Measurements from ENCODE around the gene PRSS36.
"Not testable (repeated sequence)": the region's sequence is repeated elsewhere in the genome, so short reads cannot be mapped to it uniquely, and the experiment has no call there.

Gene PRSS36

GRCh38 chr16:31148896-31149295, 970 bp downstream of the PRSS36 start:
- H3K4me3 ChIP-seq (ENCODE audit: low read depth in 1 of 2, low read length in 2 of 2) = no peak overlapping the region
- H3K36me3 ChIP-seq (ENCODE audit: insufficient read depth, low read length) = no peaks in the 10 kb centered on the region
- peaks cover 4 to 12% of the 10 kb centered on the region in 2 donors for H3K27me3 ChIP-seq (ENCODE audit: control insufficient read depth in 1 of 2, insufficient read depth in 2 of 2, low read length in 2 of 2)
- H3K27ac ChIP-seq (ENCODE audit: low read depth, low read length) = no peak overlapping the region
- no peaks in the 10 kb centered on the region for H3K9me3 ChIP-seq (ENCODE audit: low read length)
- H3K4me1 ChIP-seq (ENCODE audit: insufficient read depth, low read length) = no peaks in the 10 kb centered on the region
- no peak overlapping the region for H3K9ac ChIP-seq (ENCODE audit: low read length)

GRCh38 chr16:31148281-31148728, 1.6 kb downstream of the PRSS36 start:
- H3K9ac ChIP-seq (ENCODE audit: low read length) = no peak overlapping the region
- no peaks in the 10 kb centered on the region for H3K36me3 ChIP-seq (ENCODE audit: insufficient read depth, low read length)
- H3K27me3 ChIP-seq (ENCODE audit: control insufficient read depth in 1 of 2, insufficient read depth in 2 of 2, low read length in 2 of 2) = peaks cover 4 to 12% of the 10 kb centered on the region in 2 donors
- H3K9me3 ChIP-seq (ENCODE audit: low read length) = no peaks in the 10 kb centered on the region
- no peak overlapping the region for H3K27ac ChIP-seq (ENCODE audit: low read depth, low read length)
- H3K4me1 ChIP-seq (ENCODE audit: insufficient read depth, low read length) = no peaks in the 10 kb centered on the region
- H3K4me3 ChIP-seq (ENCODE audit: low read depth in 1 of 2, low read length in 2 of 2) = no peak overlapping the region

- Histone ChIP-seq H3K4me1 (ENCODE audit: insufficient read depth, low read length) (no peaks in the 10 kb centered on the region), H3K36me3 (ENCODE audit: insufficient read depth, low read length) (no peaks in the 10 kb centered on the region), H3K9ac (ENCODE audit: low read length) (no peak overlapping the region), H3K27me3 (ENCODE audit: control insufficient read depth in 1 of 2, insufficient read depth in 2 of 2, low read length in 2 of 2) (peaks cover 4 to 12% of the 10 kb centered on the region in 2 donors), H3K4me3 (ENCODE audit: low read depth in 1 of 2, low read length in 2 of 2) (no peak overlapping the region), H3K27ac (ENCODE audit: low read depth, low read length) (no peak overlapping the region), H3K9me3 (ENCODE audit: low read length) (no peaks in the 10 kb centered on the region)
Observed at GRCh38 chr16:31147574-31147973, 2.3 kb downstream of the PRSS36 start.

GRCh38 chr16:31145398-31145990, 4.4 kb downstream of the PRSS36 start:
- Histone ChIP-seq H3K4me3 (ENCODE audit: low read depth in 1 of 2, low read length in 2 of 2) (no peak overlapping the region), H3K9me3 (ENCODE audit: low read length) (no peaks in the 10 kb centered on the region), H3K9ac (ENCODE audit: low read length) (no peak overlapping the region), H3K36me3 (ENCODE audit: insufficient read depth, low read length) (no peaks in the 10 kb centered on the region), H3K27me3 (ENCODE audit: control insufficient read depth in 1 of 2, insufficient read depth in 2 of 2, low read length in 2 of 2) (peaks cover 4 to 12% of the 10 kb centered on the region in 2 donors), H3K4me1 (ENCODE audit: insufficient read depth, low read length) (peaks cover 14% of the 10 kb centered on the region), H3K27ac (ENCODE audit: low read depth, low read length) (no peak overlapping the region)

DNA sequence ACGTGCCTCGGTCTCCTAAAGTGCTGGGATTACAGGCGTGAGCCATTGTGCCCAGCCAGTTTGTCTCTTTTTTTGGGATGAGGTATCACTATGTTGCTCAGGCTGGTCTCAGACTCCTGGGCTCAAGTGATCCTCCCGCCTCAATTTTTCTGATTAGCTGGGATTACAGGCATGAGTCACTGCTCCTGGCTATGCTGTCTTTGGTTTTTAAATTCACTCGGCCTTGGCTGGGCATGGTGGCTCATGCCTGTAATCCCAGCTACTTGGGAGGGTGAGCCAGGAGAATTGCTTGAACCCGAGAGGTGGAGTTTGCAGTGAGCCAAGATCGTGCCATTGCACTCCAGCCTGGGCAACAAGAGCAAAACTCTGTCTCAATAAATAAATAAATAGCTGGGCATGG, 5.4 kb downstream of the PRSS36 start:
- H3K9me3 ChIP-seq (ENCODE audit: low read length) = not testable (repeated sequence)

DNA sequence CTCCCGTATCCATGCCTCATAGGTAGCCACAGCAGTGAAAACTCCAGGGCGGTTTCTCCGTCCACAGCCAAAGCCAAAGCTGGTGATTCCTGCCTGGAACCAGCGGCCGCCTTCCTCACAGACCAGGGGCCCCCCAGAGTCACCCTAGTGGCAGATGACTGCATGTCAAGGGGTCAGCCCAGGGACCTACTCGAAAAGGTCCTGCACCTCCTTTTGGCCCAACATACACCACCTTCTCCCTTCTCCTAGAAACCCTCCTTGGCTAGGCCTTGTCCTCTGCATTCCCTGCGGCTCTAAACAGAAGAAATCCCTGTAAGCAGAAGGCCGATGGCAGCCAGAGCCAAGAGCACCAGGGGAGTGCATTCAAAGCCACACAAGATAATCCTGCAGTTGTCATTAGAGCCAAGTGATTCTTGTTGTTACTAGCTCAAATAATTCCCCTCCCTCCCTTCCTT, 6.1 kb downstream of the PRSS36 start:
- Histone ChIP-seq H3K4me3 (ENCODE audit: low read depth in 1 of 2, low read length in 2 of 2) (no peak overlapping the region), H3K9me3 (ENCODE audit: low read length) (no peaks in the 10 kb centered on the region), H3K4me1 (ENCODE audit: insufficient read depth, low read length) (peaks cover 14% of the 10 kb centered on the region), H3K36me3 (ENCODE audit: insufficient read depth, low read length) (no peaks in the 10 kb centered on the region), H3K27ac (ENCODE audit: low read depth, low read length) (no peak overlapping the region), H3K27me3 (ENCODE audit: control insufficient read depth in 1 of 2, insufficient read depth in 2 of 2, low read length in 2 of 2) (peaks cover 4 to 12% of the 10 kb centered on the region in 2 donors), H3K9ac (ENCODE audit: low read length) (no peak overlapping the region)

More for the DNA sequence above, 5.4 kb downstream of the PRSS36 start:
- H3K9ac ChIP-seq (ENCODE audit: low read length); H3K27ac ChIP-seq (ENCODE audit: low read depth, low read length); H3K4me3 ChIP-seq (ENCODE audit: low read depth in 1 of 2, low read length in 2 of 2); H3K36me3 ChIP-seq (ENCODE audit: insufficient read depth, low read length): not testable (repeated sequence)
- Histone ChIP-seq H3K4me1 (ENCODE audit: insufficient read depth, low read length) (peaks cover 14% of the 10 kb centered on the region), H3K27me3 (ENCODE audit: control insufficient read depth in 1 of 2, insufficient read depth in 2 of 2, low read length in 2 of 2) (peaks cover 4 to 12% of the 10 kb centered on the region in 2 donors)

DNA sequence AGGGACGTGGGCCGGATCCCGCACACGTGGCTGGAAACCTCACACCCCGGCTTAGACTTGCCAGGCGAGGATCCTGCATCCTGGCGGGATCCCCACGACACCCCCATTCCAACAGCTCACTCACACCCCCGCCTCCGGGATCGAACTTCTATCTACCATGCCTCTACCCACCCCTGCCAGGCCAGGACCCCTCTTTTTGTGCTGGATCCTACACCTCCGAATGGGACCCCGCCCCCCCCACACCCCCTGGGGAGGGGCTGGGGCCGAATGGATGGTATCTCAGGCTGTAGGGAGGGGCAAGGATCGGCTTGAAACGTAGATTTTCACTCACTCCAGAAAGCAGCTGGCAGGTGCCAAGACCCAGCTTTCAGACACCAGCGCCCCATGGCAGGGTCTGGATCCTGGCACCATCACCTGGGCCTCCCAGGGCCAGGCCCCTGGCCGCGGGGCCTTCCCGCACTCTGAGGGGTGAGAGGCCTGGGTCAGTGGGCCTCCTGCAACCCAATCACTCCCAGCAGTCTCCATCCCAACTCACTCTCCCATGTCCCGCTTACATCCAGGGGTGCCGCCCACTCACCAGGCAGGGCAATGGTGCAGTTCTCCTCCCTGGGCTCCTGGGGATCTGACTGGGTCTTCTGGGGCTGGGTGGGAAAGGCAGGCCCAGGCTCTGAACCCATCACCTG, 6.7 kb downstream of the PRSS36 start:
- no peaks in the 10 kb centered on the region for H3K36me3 ChIP-seq (ENCODE audit: insufficient read depth, low read length)
- H3K9me3 ChIP-seq (ENCODE audit: low read length) = no peaks in the 10 kb centered on the region
- H3K27ac ChIP-seq (ENCODE audit: low read depth, low read length) = peak overlapping the region; percentile 27
- H3K4me3 ChIP-seq (ENCODE audit: low read depth in 1 of 2, low read length in 2 of 2) = peak overlapping the region; percentile 25 to 52
- peaks cover 4 to 6% of the 10 kb centered on the region in 2 donors for H3K27me3 ChIP-seq (ENCODE audit: control insufficient read depth in 1 of 2, insufficient read depth in 2 of 2, low read length in 2 of 2)
- no peak overlapping the region for H3K9ac ChIP-seq (ENCODE audit: low read length)
- H3K4me1 ChIP-seq (ENCODE audit: insufficient read depth, low read length) = peaks cover 14% of the 10 kb centered on the region

- Histone ChIP-seq H3K4me3 (ENCODE audit: low read depth in 1 of 2, low read length in 2 of 2) (peak overlapping the region; percentile 25 to 63), H3K27ac (ENCODE audit: low read depth, low read length) (peak overlapping the region; percentile 76), H3K9ac (ENCODE audit: low read length) (peak overlapping the region; percentile 67), H3K9me3 (ENCODE audit: low read length) (no peaks in the 10 kb centered on the region), H3K4me1 (ENCODE audit: insufficient read depth, low read length) (peaks cover 14% of the 10 kb centered on the region), H3K36me3 (ENCODE audit: insufficient read depth, low read length) (no peaks in the 10 kb centered on the region), H3K27me3 (ENCODE audit: control insufficient read depth in 1 of 2, insufficient read depth in 2 of 2, low read length in 2 of 2) (no peaks in the 10 kb centered on the region)
Observed at GRCh38 chr16:31142109-31143010, 7.5 kb downstream of the PRSS36 start.

DNA sequence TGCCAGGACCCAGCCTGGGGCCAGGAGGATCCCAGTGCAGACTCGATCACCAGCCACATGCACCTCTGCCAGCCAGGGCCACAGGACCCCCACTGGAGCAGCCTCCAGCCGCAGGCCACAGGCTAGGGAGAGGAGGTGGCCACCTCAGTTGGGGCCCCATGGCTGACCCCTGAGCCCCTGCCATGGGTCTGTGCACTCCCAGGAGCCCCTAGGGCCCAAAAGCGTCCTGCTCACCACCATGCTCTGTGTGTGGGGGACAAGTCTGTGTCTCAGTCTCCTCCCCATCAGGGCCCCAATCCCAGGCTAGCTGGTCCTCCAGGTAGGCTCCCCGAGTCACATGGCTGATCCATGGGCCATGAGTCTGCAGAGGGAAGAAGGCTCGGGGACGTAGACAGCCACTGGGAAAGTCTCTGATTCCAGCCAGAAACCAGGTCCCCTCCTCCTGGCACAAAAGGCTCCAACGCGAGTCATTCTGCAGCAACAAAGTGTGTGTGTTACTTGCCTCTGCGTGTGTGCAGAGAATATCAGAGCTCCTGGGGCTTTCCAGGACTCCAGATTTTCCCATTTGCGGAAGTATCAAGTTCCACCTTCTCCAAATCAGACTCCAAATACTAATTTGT, 8.3 kb downstream of the PRSS36 start:
- Histone ChIP-seq H3K9ac (ENCODE audit: low read length) (peak overlapping the region; percentile 67), H3K4me1 (ENCODE audit: insufficient read depth, low read length) (peaks cover 14% of the 10 kb centered on the region), H3K4me3 (ENCODE audit: low read depth in 1 of 2, low read length in 2 of 2) (peak overlapping the region in 1 of 2 donors; percentile 63), H3K36me3 (ENCODE audit: insufficient read depth, low read length) (no peaks in the 10 kb centered on the region), H3K27me3 (ENCODE audit: control insufficient read depth in 1 of 2, insufficient read depth in 2 of 2, low read length in 2 of 2) (no peaks in the 10 kb centered on the region), H3K9me3 (ENCODE audit: low read length) (no peaks in the 10 kb centered on the region), H3K27ac (ENCODE audit: low read depth, low read length) (peak overlapping the region; percentile 76)

GRCh38 chr16:31141071-31141469, 8.8 kb downstream of the PRSS36 start:
- H3K27me3 ChIP-seq (ENCODE audit: control insufficient read depth in 1 of 2, insufficient read depth in 2 of 2, low read length in 2 of 2); H3K9ac ChIP-seq (ENCODE audit: low read length); H3K36me3 ChIP-seq (ENCODE audit: insufficient read depth, low read length); H3K9me3 ChIP-seq (ENCODE audit: low read length): not testable (repeated sequence)
- Histone ChIP-seq H3K4me3 (ENCODE audit: low read depth in 1 of 2, low read length in 2 of 2) (peak overlapping the region in 1 of 2 donors; percentile 63), H3K27ac (ENCODE audit: low read depth, low read length) (peak overlapping the region; percentile 76), H3K4me1 (ENCODE audit: insufficient read depth, low read length) (peaks cover 14% of the 10 kb centered on the region)
